RWPE2 (cell line): Measurements from ENCODE around the gene FGF22.

Experiments used
- ATAC-seq: fragments of 200-7000 bp; cut with Tn5 transposase; 3 replicates; pipeline ENCODE4 v1.9.1; 2021; ENCODE audit warnings: low read depth
- DNase-seq: peaks from one replicate; pipeline ENCODE4 v3.0.0-alpha.2; 2020; ENCODE audit warnings: low spot score
- H3K27ac ChIP-seq: fragments of 450-650 bp; 2 replicates; pipeline ENCODE4 v1.5.1; 2017; ENCODE audit warnings: mild to moderate bottlenecking; ENCODE audit not compliant: poor library complexity, severe bottlenecking
- H3K27me3 ChIP-seq: fragments of 250-450 bp; sonication (Bioruptor Pico); 2 replicates; pipeline ENCODE4 v1.5.1; 2021; ENCODE audit warnings: mild to moderate bottlenecking, moderate library complexity; ENCODE audit not compliant: insufficient read depth, poor library complexity, severe bottlenecking
- H3K36me3 ChIP-seq: fragments of 250-450 bp; sonication (Bioruptor Pico); 2 replicates; pipeline ENCODE4 v1.5.1; 2020; ENCODE audit warnings: low read depth, mild to moderate bottlenecking, moderate library complexity
- H3K4me1 ChIP-seq: fragments of 250-450 bp; sonication (Bioruptor Pico); 2 replicates; pipeline ENCODE4 v1.5.1; 2021; ENCODE audit warnings: mild to moderate bottlenecking, moderate library complexity; ENCODE audit not compliant: insufficient read depth, poor library complexity, severe bottlenecking
- H3K4me3 ChIP-seq: fragments of 250-450 bp; sonication (Bioruptor Pico); 2 replicates; pipeline ENCODE4 v1.5.1; 2021; ENCODE audit warnings: mild to moderate bottlenecking, moderate library complexity; ENCODE audit not compliant: severe bottlenecking
- H3K9me3 ChIP-seq: fragments of 250-450 bp; sonication (Bioruptor Pico); 2 replicates; pipeline ENCODE4 v1.5.1; 2021; ENCODE audit warnings: mild to moderate bottlenecking, moderate library complexity; ENCODE audit not compliant: severe bottlenecking
- CTCF ChIP-seq: fragments of 450-650 bp; IDR thresholded peaks from one replicate; pipeline ENCODE4 v1.5.1; 2017; ENCODE audit warnings: mild to moderate bottlenecking, moderate library complexity; ENCODE audit not compliant: poor library complexity, severe bottlenecking

Gene FGF22

GRCh38 chr19:640606-641189 is 1.0 kb downstream of the FGF22 start:
- Histone ChIP-seq H3K27ac (no peak overlapping the region), H3K36me3 (no peaks in the 10 kb centered on the region), H3K4me1 (no peaks in the 10 kb centered on the region), H3K9me3 (no peaks in the 10 kb centered on the region), H3K27me3 (no peaks in the 10 kb centered on the region), H3K4me3 (no peak overlapping the region)
- DNase-seq = no peak
- no peak for ATAC-seq
- no peak for TF ChIP-seq CTCF

DNA sequence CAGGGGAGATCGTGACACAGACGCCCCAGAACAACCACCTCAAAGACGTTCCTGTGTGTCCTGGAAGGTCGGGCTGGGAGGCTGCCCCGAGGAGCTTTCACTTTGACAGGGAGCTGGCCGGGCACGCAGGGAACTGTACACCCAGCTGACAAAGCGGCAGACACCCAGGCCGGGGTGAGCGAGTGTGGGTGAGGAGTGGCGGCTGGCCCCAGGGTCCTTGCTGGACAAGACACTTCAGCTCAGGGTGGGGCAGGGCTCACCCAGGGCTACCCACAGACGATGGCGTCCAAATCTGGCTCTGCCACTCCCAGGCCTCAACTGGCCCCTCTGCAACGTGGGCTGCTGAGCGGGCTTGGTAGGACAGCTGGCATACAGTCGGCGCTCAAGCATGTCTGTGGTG is 2.0 kb downstream of the FGF22 start:
- no peaks in the 10 kb centered on the region for H3K9me3 ChIP-seq
- H3K4me1 ChIP-seq = no peaks in the 10 kb centered on the region
- no peak for TF ChIP-seq CTCF
- no peak overlapping the region for H3K27ac ChIP-seq
- DNase-seq (no peak), ATAC-seq (no peak)
- no peaks in the 10 kb centered on the region for H3K36me3 ChIP-seq
- H3K27me3 ChIP-seq = no peaks in the 10 kb centered on the region
- H3K4me3 ChIP-seq = no peak overlapping the region

DNA sequence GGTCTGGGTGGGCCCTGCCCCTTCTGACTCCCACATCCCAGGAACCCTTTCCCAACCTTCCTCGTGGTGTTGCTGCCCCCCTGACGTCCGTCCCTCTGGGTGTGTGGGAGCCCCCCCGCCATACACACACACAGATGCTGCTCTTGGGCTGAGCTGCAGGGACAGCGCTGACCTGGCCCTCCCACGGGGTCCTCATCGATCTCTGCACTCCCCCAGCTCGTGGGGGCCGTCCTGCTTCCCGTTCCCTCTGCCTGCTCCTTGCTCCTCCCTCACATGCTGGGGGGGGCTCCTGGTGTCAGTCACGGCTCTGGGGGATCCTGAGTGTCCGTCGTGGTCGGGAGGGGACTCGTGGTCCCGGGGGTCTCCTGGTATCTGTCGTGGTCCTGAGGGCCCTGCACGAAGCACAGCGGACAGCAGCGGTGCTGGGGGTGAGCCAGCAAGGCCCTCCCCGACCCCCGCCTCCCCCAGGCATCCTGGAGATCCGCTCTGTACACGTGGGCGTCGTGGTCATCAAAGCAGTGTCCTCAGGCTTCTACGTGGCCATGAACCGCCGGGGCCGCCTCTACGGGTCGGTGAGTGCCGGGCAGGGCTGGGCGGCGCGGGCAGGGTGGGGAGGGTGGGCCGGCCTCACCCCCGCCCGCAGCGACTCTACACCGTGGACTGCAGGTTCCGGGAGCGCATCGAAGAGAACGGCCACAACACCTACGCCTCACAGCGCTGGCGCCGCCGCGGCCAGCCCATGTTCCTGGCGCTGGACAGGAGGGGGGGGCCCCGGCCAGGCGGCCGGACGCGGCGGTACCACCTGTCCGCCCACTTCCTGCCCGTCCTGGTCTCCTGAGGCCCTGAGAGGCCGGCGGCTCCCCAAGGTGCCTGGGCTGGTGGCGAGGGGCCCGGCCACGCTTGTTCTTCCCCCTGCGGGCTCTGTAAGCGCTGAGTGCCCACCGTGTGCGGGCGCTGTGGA is 3.4 kb downstream of the FGF22 start:
- Histone ChIP-seq H3K27me3 (no peaks in the 10 kb centered on the region), H3K4me1 (no peaks in the 10 kb centered on the region), H3K27ac (no peak overlapping the region), H3K4me3 (no peak overlapping the region), H3K36me3 (0 out of 2 replicates have a peak, but pooled peaks cover 5% of the 10 kb centered on the region), H3K9me3 (no peaks in the 10 kb centered on the region)
- no peak for TF ChIP-seq CTCF
- ATAC-seq (no peak), DNase-seq (no peak)

DNA sequence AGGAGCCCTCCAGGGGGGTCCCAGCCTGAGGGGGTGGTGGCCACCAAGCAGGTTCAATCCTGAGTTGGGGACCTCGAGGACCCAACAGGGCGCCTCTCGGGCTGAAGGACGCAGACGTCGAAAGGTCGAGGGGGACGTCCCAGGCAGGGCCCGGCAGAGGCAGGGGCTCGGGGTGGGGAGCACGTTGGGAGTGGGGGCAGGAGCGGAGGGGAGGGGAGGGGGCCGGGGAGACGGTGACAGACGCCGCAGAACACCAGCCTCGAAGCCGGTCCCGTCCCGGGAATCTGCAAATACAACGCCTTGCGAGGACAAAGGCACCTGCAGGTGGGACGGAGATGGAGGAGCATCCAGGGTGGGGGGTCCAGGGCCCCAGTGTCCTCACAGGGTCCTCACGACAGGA is 4.1 kb downstream of the FGF22 start:
- TF ChIP-seq CTCF = no peak
- Histone ChIP-seq H3K36me3 (peaks cover 9% of the 10 kb centered on the region; the same call in 1 of the 2 replicates), H3K9me3 (no peaks in the 10 kb centered on the region), H3K4me3 (no peak overlapping the region), H3K27ac (no peak overlapping the region), H3K4me1 (no peaks in the 10 kb centered on the region), H3K27me3 (no peaks in the 10 kb centered on the region)
- DNase-seq (no peak), ATAC-seq (no peak)
